ENCODE results near the gene DAB1.

DAB1 gene

GRCh38 chr1:57019236-57019839 is 404.5 kb downstream of the DAB1 start:
- no peak for DNase-seq (ENCODE audit: low spot score)

- DNase-seq (ENCODE audit: low spot score): no peak
Measured at GRCh38 chr1:57018119-57018518, 405.7 kb downstream of the DAB1 start.

DNA sequence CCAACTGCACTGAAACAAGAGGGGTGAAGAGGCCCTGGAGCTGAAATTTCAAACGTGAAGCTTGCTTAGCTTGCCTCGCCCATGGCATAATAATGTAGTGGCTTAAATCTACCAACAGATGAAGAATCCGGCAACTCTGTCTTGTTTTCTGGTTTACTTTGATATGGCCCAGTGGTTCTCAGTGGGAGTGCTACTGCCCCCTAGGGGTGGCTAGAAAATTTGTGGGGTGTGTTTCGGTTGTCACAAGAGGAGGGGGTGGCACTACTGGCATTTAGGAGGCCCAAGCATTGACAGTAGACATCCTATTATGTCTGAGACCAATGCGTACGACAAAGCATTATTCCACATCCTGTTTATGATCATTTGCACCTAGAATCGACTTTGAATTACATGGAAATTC is 406.1 kb downstream of the DAB1 start:
- DNase-seq (ENCODE audit: low spot score): no peak

- DNase-seq (ENCODE audit: low spot score): no peak
Measured at GRCh38 chr1:57017200-57017599, 406.7 kb downstream of the DAB1 start.

GRCh38 chr1:57015071-57015470 is 408.8 kb downstream of the DAB1 start:
- DNase-seq (ENCODE audit: low spot score): no peak

DNA sequence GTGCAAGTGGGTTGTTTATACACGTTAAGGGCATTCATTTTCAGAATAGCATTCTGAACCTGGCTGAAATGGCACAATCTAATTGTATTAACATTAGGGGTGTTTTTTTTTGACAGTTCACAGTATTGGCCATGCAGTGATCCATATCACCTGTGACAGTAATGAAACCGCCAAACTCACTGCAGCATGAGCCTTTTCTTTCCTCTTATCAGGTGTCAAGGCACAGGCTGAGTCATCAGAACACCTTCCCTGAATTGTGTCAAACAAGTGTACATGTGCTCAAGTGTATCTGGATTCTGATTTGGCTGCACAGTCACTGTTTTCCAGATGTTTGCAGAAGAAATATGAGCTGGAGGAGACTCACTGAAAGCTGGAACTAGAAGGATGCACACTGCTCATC is 410.3 kb downstream of the DAB1 start:
- DNase-seq (ENCODE audit: low spot score): no peak

- DNase-seq (ENCODE audit: low spot score): no peak
Measured at GRCh38 chr1:57012315-57012714, 411.5 kb downstream of the DAB1 start.

- DNase-seq (ENCODE audit: low spot score): no peak
Measured at GRCh38 chr1:57010511-57010910, 413.3 kb downstream of the DAB1 start.

- no peak for DNase-seq (ENCODE audit: low spot score)
Measured at GRCh38 chr1:57007948-57008347, 415.9 kb downstream of the DAB1 start.

DNA sequence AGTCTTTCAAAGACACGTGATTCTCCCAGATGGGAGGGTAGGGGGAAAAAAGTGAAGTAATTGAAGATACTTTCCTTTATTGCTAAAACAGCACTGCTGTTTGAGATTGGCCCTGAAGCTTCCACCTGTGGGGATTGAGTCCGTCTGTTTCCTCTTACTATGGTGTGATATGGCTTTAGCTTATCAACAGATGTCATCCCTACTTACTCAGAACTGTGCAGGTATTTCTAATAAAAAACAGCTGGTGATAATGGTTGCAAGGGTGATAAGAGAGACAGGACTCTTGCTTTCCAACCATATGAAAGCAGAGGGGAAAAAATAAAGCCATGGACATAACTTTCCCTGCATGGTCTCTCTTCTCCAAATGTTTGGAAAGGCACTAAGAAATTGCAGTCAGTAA is 416.4 kb downstream of the DAB1 start:
- DNase-seq (ENCODE audit: low spot score): no peak

- no peak for DNase-seq (ENCODE audit: low spot score)
Measured at GRCh38 chr1:57003398-57004139, 420.3 kb downstream of the DAB1 start.

DNA sequence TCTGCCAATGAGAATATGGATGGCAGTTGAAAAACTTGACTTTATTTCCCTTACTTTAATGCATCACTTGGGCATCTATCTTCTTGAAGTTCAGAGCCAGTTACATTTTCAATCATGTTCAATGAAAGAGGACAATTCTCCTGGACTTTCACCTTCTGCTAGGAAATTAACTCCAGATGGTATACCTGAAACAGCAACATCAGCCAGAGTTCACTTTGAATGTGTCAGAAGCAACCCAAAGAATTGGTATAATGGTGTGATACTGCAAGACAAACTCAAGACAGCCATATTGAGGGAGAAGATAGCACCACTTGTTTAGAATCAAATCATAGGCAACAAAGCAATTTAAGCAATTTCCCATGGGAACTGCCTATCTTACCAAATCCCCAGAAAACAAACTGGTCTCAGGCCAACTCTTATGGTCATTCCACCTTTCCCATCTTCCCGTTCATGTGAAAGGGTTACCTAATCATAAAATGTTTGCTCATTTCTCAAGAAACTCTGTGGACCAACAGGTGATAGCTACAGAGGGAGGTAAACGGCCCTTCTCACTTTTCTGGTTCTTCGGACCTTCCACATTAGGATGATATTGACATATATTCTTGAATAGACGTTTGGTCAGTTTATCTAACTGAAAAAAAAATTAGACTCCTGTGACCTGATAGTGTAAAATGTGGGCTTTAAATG is 428.3 kb downstream of the DAB1 start:
- no peak for DNase-seq (ENCODE audit: low spot score)

- DNase-seq (ENCODE audit: low spot score): no peak
Measured at GRCh38 chr1:56993475-56993874, 430.4 kb downstream of the DAB1 start.

GRCh38 chr1:56992318-56993125 is 431.3 kb downstream of the DAB1 start:
- DNase-seq (ENCODE audit: low spot score): no peak

DNA sequence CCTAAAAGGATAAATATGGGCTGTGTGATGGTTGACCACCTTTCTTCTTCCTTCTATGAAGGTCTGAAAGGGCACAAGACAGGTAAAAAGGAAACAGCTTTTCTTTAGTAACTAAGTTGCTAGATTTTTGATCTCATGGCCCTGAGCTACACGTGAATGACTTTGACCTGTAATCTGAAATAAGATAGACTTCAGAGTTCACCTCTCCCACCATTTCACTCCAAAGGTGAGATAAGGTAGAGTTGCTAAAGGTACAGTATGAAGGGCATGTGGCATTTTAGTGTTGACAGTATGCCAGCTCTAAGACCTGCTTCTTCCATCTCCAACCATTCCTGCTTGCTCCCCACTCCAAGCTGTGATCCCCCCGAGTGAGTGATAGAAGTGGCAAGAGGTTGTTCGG is 432.3 kb downstream of the DAB1 start:
- DNase-seq (ENCODE audit: low spot score): no peak

DNA sequence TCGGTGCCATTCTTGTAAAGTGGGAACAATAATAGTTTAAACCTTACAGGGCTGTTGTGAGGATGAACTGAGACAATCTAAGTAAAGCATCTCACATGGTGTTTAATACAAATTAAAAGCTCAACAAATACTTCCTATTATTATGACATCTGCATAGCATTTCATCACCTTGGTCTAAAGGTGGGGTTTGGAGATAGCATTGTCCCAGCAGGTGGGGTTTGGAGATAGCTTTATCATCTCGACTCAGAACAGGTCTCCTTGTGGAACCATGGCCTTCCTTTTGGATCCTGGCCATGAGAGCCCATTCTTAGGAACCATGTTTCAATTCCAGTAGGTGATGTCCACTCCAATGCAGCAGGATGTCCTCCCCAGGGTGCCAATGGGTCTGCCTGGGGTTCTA is 437.5 kb downstream of the DAB1 start:
- no peak for DNase-seq (ENCODE audit: low spot score)

DNA sequence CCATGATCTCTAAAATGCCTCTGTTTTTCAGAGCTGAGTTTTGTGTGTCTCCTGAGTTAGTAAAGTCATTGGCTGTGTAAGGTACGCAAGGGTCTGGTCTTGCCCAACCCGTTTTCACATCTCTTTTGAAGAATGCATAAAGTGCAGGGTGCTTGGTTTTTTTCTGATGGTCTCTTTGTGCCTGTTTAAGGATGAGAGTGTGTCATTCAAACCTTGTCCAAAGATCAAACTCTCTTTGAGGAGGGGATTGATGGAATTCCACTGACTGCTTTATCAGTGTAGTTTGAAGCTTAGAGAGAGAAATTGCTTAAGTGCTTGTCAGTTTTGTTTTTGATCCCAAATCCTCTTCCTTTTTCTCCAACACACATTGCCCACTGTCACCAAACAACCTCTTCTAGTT is 438.0 kb downstream of the DAB1 start:
- DNase-seq (ENCODE audit: low spot score): no peak

DNA sequence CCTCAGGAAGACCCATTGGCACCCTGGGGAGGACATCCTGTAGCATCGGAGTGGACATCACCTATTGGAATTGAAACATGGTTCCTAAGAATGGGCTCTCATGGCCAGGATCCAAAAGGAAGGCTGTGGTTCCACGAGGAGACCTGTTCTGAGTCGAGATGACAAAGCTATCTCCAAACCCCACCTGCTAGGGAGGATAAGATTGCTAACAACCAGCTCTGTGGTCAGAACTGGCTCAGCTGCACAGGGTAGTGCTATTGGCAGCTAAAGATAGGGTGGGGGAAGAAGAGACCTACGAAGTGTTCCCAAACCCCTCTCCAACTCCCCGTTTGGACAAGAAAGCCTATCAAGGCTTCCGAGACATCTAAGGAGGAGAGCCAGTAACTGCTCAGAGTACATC is 440.4 kb downstream of the DAB1 start:
- no peak for DNase-seq (ENCODE audit: low spot score)

DNA sequence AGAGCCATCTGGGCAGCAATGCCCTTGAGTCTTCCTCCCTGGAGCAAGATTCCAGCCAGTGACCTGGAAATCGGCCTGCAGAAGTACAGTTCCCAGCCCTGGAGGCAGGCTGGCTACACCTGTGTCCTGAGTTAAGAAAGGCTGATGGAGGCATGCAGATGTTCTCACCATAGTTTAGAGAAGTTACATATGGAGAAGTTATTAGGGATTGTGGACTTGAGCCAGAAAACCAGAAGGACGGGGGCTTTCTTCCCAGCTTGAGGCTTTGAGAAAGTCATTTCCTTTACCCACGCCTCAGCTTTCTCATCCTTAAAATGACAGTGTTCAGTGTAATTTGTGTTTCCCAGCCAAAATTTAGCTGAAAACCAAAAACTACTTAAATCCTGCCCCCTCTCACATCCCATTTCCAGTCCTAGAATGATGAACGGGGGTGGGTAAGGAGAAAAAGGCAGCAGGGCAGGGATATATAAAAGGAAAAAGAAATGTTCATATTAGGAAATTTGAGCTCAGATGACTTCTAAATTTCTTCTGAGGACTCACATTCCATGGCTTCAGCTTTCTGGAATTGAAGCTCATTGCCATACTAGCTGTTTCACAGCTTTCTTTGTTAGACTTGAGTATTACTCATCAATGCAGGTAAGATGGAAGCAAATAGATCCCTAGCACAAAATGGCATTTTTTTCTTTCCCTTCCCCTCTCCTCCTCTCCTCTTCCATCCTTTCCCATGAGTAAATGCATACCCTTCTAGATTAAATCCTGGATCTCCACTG is 443.7 kb downstream of the DAB1 start:
- DNase-seq (ENCODE audit: low spot score): no peak

DNA sequence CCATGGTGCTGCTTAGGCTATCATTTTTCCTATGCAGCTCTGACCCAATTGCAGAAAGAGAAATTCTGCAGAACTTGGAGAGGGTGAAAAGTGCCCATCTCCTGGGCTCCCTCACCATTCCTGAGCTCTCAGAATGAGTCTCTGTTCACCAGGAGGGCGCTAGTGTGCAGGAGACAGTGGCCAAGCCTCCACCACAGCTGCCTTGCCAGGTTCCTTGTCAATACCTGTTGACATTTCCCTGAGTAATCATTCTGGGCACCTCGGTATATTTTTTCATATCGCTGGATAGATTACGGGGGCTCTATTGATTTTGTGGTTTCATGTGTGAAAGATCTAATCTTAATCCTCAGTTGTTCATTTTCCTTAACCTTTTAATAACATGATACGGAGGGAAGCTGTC is 445.0 kb downstream of the DAB1 start:
- DNase-seq (ENCODE audit: low spot score): no peak

DNA sequence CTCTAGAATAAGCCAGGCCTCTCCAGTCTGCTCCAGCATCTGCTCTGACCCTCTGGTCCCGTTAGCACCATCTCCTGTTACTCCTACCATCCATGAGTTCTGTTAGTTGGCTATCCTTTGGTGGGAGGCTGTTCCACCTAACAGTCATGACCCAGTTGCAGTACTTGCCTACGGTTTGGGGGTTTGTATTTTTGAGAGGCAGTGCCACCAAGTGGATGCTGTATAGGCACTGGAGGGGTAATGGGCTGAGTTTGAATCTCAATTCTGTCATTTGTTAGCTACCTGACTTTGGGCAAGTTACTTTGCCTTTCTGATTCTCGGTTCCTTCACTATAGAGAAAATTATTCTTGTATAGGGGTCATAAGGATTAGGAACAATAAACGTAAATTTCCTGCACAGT is 445.9 kb downstream of the DAB1 start:
- no peak for DNase-seq (ENCODE audit: low spot score)

DNA sequence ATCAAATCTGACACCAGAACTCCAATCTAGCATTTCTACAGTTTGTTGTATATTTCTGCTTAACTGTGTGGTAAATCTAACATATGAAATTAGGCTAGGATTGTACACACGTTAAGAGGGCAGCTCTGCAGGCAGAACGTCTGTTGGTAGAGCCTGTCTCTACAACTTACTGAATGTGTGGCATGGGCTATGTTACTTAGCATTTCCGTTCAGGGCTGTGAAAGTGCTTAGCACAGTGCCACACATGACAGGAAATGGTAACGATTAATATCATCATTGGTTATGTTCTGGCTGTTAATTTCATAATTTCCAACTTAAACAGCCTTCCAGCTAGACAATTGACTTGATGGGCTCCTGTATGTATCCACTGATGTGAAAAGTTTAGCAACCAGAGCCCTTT is 448.4 kb downstream of the DAB1 start:
- DNase-seq (ENCODE audit: low spot score): no peak

All from ecto neural progenitor cell (in vitro differentiated cells).